Nucleus accumbens (tissue), 56 donors: ENCODE data around the gene FDXACB1.
"Not testable (repeated sequence)": the region's sequence is repeated elsewhere in the genome, so short reads cannot be mapped to it uniquely, and the experiment has no call there.

Source experiments
- DNase-seq, 56 donors: peaks; one replicate each; lab custom pipeline; 2025; lab: John Stamatoyannopoulos, UW

FDXACB1 gene

GRCh38 chr11:111910676-111911562 lies 32.0 kb upstream of the FDXACB1 start:
- DNase-seq = peak in 53 of 56 donors; percentile 22 to 91 (median 77)

- DNase-seq = no peak
Measured at GRCh38 chr11:111909378-111909777, 30.4 kb upstream of the FDXACB1 start.

- DNase-seq = peak in 2 of 56 donors; percentile 27 to 58
Measured at GRCh38 chr11:111908639-111909305, 29.8 kb upstream of the FDXACB1 start.

GRCh38 chr11:111906680-111907079 lies 27.7 kb upstream of the FDXACB1 start:
- no peak for DNase-seq

- DNase-seq = no peak
Measured at GRCh38 chr11:111905411-111905810, 26.4 kb upstream of the FDXACB1 start.

GRCh38 chr11:111886844-111887243 lies 7.9 kb upstream of the FDXACB1 start:
- DNase-seq = no peak

- DNase-seq = no peak
Measured at GRCh38 chr11:111886032-111886431, 7.1 kb upstream of the FDXACB1 start.

GRCh38 chr11:111885053-111885452 lies 6.1 kb upstream of the FDXACB1 start:
- DNase-seq = not testable (repeated sequence)

- peak in 2 of 56 donors; percentile 1 to 2 for DNase-seq
Measured at GRCh38 chr11:111882202-111882601, 3.2 kb upstream of the FDXACB1 start.

- no peak for DNase-seq
Measured at GRCh38 chr11:111879637-111879960, 634 bp upstream of the FDXACB1 start.

- DNase-seq = peak in 5 of 56 donors; percentile 32 to 45 (median 38)
Measured at GRCh38 chr11:111878385-111878848, 548 bp downstream of the FDXACB1 start.

- DNase-seq = no peak
Measured at GRCh38 chr11:111871693-111872161, 7.2 kb downstream of the FDXACB1 start.

GRCh38 chr11:111870886-111871692 lies 7.9 kb downstream of the FDXACB1 start, which contains the start of gene ALG9:
Gene ALG9 (minus strand): TSS chr11:111871581. CDS start chr11:111871482, 99 bp downstream.
- DNase-seq = peak in 54 of 56 donors; percentile 13 to 89 (median 71)

- no peak for DNase-seq
Measured at GRCh38 chr11:111870522-111870885, 8.5 kb downstream of the FDXACB1 start.

GRCh38 chr11:111870113-111870512 lies 8.9 kb downstream of the FDXACB1 start:
- no peak for DNase-seq

GRCh38 chr11:111860257-111860656 lies 18.7 kb downstream of the FDXACB1 start:
- no peak for DNase-seq

- DNase-seq = no peak
Measured at GRCh38 chr11:111855506-111855905, 23.5 kb downstream of the FDXACB1 start.

GRCh38 chr11:111852103-111852502 lies 26.9 kb downstream of the FDXACB1 start:
- no peak for DNase-seq

GRCh38 chr11:111851636-111852035 lies 27.3 kb downstream of the FDXACB1 start:
- DNase-seq = no peak

GRCh38 chr11:111851067-111851466 lies 27.9 kb downstream of the FDXACB1 start:
- no peak for DNase-seq

- no peak for DNase-seq
Measured at GRCh38 chr11:111849631-111850030, 29.3 kb downstream of the FDXACB1 start.
